Breast epithelium (tissue), 4 donors: ENCODE measurements around the gene STRIT1. TPM values are rescaled to one million over a fixed set of nuclear protein-coding genes. Genes with fewer than 3 reads are reported as not detected.

Experiments
- DNase-seq, 2 donors: peaks; one replicate each; pipeline ENCODE4 v3.0.0-alpha.2; 2019; ENCODE audit warnings: low spot score in 2 of 2
- H3K27ac ChIP-seq, 2 donors: fragments of 200-600 bp; sonication (generic) in 1 of 2; one replicate each; pipeline ENCODE4 v1.5.1; 2016 to 2019; ENCODE audit warnings: mild to moderate bottlenecking in 1 of 2
- H3K27me3 ChIP-seq, 2 donors: fragments of 200-600 bp; sonication (generic) in 1 of 2; one replicate each; pipeline versions ENCODE4 v1.5.1 to v1.6.0; 2017 to 2019; ENCODE audit warnings: control low read depth in 1 of 2, mild to moderate bottlenecking in 1 of 2
- H3K36me3 ChIP-seq: fragments of 200-600 bp; one replicate; pipeline ENCODE4 v1.5.1; 2019
- H3K4me1 ChIP-seq, 2 donors: fragments of 200-600 bp; sonication (generic); one replicate each; pipeline ENCODE4 v1.5.1; 2016 to 2019; ENCODE audit warnings: control low read depth in 1 of 2
- H3K4me3 ChIP-seq, 3 donors: fragments of 200-600 bp; sonication (generic); 1 replicate in 2 of 3; 2 replicates in 1 of 3; pipeline ENCODE4 v1.5.1; 2016 to 2019; ENCODE audit warnings: mild to moderate bottlenecking in 3 of 3, moderate library complexity in 2 of 3
- H3K9me3 ChIP-seq, 2 donors: fragments of 200-600 bp; sonication (generic) in 1 of 2; one replicate each; pipeline ENCODE4 v1.5.1; 2016 to 2019; ENCODE audit warnings: control low read depth in 1 of 2
- POLR2A ChIP-seq: fragments of 450-650 bp; IDR thresholded peaks from one replicate; pipeline ENCODE4 v1.6.1; 2016; ENCODE audit warnings: antibody characterized with exemption, mild to moderate bottlenecking, moderate library complexity
- POLR2AphosphoS5 ChIP-seq, 3 donors: sonication (generic); formaldehyde crosslinking; IDR thresholded peaks; one replicate each; pipeline ENCODE4 v1.6.1; 2017; ENCODE audit warnings: antibody characterized with exemption in 3 of 3
- intact Hi-C: fragments of 100-400 bp; cut with DNase I; formaldehyde crosslinking; loops from one replicate; pipeline ENCODE4 v1.15.1; 2023; ENCODE audit warnings: low total_unique reads
- total RNA-seq, 3 donors: library from RNA; depleted of rRNA; stranded (reverse); fragments of >200 nt; gene quantifications; one replicate each; pipeline ENCODE4 v1.1.0, GENCODE V29; 2016
- TF ChIP-seq, protein P1 (sequence below), 3 donors: fragments of 450-650 bp; IDR thresholded peaks; one replicate each; pipeline ENCODE4 v1.5.1; 2016 to 2017; ENCODE audit warnings: antibody characterized with exemption in 3 of 3, mild to moderate bottlenecking in 3 of 3, moderate library complexity in 3 of 3

The STRIT1 gene
- total RNA-seq, 3 donors from 2014 or later = 0.32 TPM; not detected in 2

DNA sequence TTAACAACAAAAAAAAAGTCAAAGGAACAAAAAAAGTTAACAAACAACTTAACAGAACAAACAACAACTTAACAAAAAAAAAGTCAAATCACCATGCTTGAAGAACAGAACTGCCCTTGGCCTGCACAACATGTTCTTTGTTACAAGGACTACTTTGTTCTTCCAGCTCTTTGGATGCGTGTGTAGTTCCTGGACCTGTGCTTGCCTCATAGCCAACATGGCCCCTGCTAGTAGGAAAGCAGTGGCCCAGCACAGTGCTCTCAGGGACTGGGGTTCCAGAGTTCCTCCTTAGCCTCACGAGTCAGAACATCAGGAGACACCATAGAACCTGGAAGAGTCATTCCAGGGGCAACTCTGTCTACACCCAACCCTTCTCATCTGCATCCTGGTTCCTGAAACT is 10.9 kb upstream of the STRIT1 start:
- TF ChIP-seq POLR2A (no peak), POLR2AphosphoS5 (IDR thresholded peaks at IDR 0.05) (no peak)
- TF ChIP-seq, protein P1, sequence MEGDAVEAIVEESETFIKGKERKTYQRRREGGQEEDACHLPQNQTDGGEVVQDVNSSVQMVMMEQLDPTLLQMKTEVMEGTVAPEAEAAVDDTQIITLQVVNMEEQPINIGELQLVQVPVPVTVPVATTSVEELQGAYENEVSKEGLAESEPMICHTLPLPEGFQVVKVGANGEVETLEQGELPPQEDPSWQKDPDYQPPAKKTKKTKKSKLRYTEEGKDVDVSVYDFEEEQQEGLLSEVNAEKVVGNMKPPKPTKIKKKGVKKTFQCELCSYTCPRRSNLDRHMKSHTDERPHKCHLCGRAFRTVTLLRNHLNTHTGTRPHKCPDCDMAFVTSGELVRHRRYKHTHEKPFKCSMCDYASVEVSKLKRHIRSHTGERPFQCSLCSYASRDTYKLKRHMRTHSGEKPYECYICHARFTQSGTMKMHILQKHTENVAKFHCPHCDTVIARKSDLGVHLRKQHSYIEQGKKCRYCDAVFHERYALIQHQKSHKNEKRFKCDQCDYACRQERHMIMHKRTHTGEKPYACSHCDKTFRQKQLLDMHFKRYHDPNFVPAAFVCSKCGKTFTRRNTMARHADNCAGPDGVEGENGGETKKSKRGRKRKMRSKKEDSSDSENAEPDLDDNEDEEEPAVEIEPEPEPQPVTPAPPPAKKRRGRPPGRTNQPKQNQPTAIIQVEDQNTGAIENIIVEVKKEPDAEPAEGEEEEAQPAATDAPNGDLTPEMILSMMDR (IDR thresholded peaks at IDR 0.05) = no peak
- H3K27ac ChIP-seq = no peak overlapping the region
- no peak for DNase-seq
- H3K4me3 ChIP-seq = no peak overlapping the region
- intact Hi-C loops = no loop called here
- H3K9me3 ChIP-seq = peaks cover 0 to 3% of the 10 kb centered on the region in 2 donors
- no peaks in the 10 kb centered on the region for H3K4me1 ChIP-seq
- H3K36me3 ChIP-seq = no peaks in the 10 kb centered on the region
- no peaks in the 10 kb centered on the region for H3K27me3 ChIP-seq

DNA sequence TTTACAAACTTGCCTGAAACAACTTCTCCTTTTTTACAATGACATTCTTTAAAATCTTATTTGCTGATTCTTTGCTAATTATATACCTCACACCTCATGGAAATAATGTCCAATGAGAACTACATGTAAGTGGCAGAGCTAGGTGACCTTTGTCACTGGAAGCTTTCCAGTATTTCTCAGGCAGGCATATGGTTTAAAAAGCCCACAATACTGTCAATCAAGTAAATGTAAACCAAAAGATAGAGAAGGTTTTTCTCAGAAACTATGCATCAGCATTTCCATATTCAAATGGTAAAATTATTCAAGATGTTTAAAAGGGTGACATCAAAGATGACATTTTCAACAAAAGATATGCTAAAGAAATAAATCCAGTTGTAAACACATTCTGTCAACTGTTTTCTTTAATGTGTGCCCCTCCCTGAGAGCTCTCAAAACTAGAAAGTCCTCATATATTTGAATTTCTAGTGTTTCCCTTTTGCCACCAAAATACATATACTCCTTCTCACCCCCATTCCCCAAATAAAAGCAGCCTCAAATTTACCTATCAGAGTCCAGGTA is 10.1 kb upstream of the STRIT1 start:
- Histone ChIP-seq H3K9me3 (peaks cover 0 to 4% of the 10 kb centered on the region in 2 donors), H3K4me1 (no peaks in the 10 kb centered on the region), H3K4me3 (no peak overlapping the region), H3K36me3 (no peaks in the 10 kb centered on the region), H3K27me3 (no peaks in the 10 kb centered on the region), H3K27ac (no peak overlapping the region)
- no peak for DNase-seq
- TF ChIP-seq, protein P1 (IDR thresholded peaks at IDR 0.05) = no peak
- TF ChIP-seq POLR2A (no peak), POLR2AphosphoS5 (IDR thresholded peaks at IDR 0.05) (no peak)
- intact Hi-C loops = no loop called here

DNA sequence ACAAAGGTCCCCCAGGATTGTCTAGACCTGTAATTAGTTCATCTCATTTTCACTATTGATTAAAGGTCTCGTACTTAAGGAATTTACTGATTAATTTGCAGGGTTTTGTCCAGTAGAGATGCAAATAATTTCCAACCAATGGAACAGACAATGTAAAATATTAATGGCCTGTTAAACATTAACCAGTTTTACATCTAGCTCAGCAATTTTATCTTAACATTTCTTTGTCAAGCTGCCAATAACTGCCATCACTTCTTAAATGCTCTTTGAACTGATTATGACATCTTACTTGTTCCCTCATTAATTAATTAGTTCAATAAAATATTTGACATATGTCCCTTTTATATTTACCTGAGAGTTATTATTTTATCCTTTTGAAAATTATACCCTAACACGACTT is 9.4 kb upstream of the STRIT1 start:
- Histone ChIP-seq H3K9me3 (peaks cover under 1 to 12% of the 10 kb centered on the region in 2 donors), H3K36me3 (no peaks in the 10 kb centered on the region), H3K27me3 (no peaks in the 10 kb centered on the region), H3K27ac (no peak overlapping the region), H3K4me1 (no peaks in the 10 kb centered on the region), H3K4me3 (no peak overlapping the region)
- intact Hi-C loops = no loop called here
- TF ChIP-seq, protein P1 (IDR thresholded peaks at IDR 0.05) = no peak
- TF ChIP-seq POLR2A (no peak), POLR2AphosphoS5 (IDR thresholded peaks at IDR 0.05) (no peak)
- DNase-seq = no peak

DNA sequence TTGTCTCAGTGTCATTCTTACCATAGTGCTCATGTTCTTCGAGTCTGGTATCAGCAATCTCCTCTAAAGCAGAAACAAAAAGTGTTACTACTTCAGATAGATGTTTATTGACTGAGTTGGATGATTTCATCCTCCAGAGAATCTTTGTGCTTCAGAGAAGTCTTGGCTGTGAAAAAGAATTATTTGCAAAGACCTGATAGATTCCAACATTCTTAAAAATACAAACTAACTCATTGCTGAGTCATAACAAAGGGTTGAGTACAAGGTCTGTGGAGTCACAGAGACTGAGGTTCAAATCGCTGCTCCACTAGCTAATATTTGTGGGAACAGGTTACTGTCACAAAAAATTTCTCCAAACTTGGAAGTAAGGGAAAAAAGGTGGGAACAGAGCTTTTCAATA is 9.0 kb upstream of the STRIT1 start:
- no peak for DNase-seq
- Histone ChIP-seq H3K9me3 (peaks cover 5 to 14% of the 10 kb centered on the region in 2 donors), H3K4me3 (no peak overlapping the region), H3K36me3 (no peaks in the 10 kb centered on the region), H3K27ac (no peak overlapping the region), H3K27me3 (no peaks in the 10 kb centered on the region), H3K4me1 (no peaks in the 10 kb centered on the region)
- intact Hi-C loops = no loop called here
- TF ChIP-seq POLR2A (no peak), POLR2AphosphoS5 (IDR thresholded peaks at IDR 0.05) (no peak)
- TF ChIP-seq, protein P1 (IDR thresholded peaks at IDR 0.05) = no peak

DNA sequence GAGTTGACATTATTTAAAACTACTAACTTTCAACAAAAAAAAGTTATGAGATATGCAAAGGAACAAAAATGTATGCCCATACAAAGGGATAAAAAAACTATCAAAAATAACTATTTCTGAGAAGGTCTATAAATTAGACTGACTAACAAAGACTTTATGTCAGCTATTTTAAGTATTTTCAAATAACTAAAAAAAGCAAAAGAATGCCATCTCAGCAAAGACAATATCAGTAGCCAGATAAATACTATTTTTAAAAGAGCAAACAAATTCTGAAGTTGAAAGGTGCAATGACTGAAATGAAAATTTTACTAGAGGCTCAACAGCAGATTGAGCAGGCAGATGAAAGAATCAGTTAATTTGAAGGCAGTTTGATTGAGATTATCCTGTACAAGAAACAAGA is 3.6 kb upstream of the STRIT1 start:
- Histone ChIP-seq H3K4me1 (no peaks in the 10 kb centered on the region), H3K27ac (no peak overlapping the region), H3K4me3 (no peak overlapping the region), H3K9me3 (peaks cover 7 to 27% of the 10 kb centered on the region in 2 donors), H3K36me3 (no peaks in the 10 kb centered on the region), H3K27me3 (no peaks in the 10 kb centered on the region)
- TF ChIP-seq, protein P1 (IDR thresholded peaks at IDR 0.05) = no peak
- TF ChIP-seq POLR2AphosphoS5 (IDR thresholded peaks at IDR 0.05) (no peak), POLR2A (no peak)
- no peak for DNase-seq
- intact Hi-C loops = no loop called here
